HG03025 (cell line): Measurements from ENCODE around the gene TTC4.
"Not testable (repeated sequence)": the region's sequence is repeated elsewhere in the genome, so short reads cannot be mapped to it uniquely, and the experiment has no call there.

Experiments
- ATAC-seq: cut with Tn5 transposase; IDR thresholded peaks from one replicate; pipeline ENCODE4 v1.9.1; 2021; ENCODE audit warnings: mild to moderate bottlenecking, moderate library complexity; ENCODE audit not compliant: unreplicated experiment, low FRiP score

Gene TTC4

DNA sequence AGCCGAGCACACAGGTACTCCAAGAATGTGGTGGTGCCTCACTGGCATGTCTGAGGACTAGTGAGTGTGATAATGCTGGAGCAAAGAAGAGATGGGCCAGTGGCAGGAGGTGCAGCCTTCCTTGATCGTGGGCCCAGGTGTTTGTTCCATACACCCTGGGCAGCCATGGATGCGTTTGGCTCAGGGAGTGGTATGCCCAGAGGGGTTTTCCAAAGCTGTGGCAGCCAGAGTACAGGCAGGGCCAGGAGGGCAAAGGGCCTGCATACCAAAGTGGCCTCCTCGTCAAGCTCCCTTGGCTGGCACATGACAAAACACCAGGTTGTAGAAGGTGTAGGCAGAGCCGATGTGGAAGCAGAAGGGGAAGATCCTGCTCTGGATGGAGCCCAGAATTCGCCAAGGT, 29.6 kb downstream of the TTC4 start:
- ATAC-seq, result no peak

DNA sequence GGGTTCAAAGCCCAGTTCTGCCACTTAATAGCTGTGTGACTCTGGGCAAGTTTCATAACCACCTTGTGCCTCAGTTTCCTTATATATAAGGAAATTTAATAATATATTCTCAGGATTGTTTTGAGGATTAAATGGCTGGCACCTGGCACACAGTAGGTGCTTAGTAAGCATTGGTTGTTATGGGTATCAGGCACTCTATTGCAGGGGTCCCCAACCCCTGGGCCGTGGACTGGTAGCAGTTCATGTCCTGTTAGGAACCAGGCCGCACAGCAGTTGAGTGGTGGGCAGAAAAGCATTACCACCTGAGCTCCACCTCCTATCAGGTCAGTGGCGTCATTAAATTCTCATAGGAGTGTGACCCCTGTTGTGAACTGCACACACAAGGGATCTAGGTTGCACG, 30.2 kb downstream of the TTC4 start:
- no peak for ATAC-seq

DNA sequence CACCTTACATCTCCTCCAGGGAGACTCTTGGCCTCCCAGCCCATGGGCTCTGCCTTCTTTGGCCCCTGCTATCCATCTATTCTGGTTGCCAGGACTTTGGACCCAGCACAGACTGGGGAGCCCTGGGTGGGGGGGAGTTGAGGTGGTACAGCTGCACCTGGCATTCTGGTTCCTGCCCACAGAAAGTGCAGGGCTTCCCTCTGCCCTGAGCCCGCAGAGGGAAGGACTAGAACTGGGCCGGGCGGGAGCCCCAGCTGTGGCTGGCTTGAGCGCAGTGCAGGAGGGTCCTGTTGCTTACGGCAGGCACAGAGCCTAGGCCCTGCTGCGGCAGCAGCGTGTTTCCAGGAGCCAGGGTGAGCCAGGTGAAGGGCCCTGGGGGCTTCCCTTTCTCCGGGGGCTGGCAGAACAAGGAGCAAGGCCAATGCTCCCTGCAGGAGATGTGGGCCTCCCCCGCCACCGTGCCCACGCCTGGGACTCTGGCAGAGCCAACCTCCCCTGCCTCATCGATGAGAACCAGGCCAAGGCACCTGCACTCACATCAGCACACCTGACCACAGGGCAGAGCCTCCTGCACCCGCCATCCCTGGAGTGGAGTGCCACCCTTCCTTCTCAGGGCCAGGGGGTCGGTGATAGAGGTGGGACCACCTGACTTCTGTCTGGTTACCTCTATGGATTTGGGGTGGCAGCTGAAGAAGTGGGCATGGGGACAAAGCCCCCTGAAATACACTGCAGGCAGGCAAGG, 32.6 kb downstream of the TTC4 start:
- ATAC-seq, result no peak

DNA sequence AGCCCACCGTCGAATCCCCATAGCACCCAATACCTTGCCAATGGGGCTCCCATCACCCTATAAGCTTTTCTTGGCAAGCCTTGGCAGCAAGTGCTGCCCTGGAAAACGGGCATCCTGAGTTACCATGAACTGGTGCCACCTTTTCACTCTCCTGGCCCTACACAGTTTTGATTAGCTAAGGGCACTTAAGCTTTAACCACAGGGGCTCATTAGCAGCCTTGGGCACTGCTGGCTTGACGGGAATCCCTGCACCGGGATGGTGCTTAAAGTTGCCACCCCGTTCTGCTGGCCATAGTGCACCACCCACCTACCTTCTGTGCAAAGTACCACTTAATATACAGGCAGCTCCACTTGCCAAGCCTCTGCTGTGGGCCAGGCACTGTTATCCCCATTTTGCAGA, 34.9 kb downstream of the TTC4 start:
- no peak for ATAC-seq

DNA sequence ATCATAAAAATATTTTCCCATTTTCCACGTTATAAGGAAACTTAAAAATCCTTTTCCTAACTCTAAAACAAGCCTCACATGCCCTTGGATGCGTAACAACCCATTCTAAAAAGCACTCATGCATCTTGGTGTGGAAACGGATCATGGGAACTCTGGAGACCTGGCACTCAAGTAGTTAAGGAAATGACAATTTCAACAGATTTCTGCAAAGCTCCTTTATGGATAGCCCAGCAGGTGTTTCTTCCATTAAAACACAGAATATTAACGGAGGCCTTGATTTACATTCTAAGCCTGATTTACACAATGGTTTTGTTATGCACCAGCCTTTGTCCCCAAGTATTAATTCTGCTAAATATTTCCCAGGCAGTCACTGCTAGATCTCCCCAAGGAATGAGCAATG, 35.8 kb downstream of the TTC4 start:
- ATAC-seq, result no peak

DNA sequence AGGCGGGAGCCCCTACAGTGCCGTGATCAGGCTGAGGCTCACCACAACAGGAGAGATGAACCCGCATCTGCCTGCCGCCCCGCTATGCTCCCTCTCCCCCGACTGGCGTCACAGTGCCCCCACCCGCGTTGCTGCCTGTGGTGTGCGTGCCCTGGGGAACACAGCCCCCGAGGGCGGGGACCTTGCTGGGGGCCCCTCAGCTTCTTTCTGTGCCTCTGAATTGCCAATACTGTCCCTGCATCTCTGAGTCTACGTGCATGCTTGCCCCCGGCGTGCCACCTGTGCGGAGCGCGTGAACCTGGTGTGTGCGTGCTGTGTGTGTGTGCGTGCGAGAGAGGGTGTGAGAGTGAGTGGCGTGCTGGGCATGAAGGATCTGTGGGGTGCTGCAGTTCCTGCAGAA, 38.4 kb downstream of the TTC4 start:
- no peak for ATAC-seq

DNA sequence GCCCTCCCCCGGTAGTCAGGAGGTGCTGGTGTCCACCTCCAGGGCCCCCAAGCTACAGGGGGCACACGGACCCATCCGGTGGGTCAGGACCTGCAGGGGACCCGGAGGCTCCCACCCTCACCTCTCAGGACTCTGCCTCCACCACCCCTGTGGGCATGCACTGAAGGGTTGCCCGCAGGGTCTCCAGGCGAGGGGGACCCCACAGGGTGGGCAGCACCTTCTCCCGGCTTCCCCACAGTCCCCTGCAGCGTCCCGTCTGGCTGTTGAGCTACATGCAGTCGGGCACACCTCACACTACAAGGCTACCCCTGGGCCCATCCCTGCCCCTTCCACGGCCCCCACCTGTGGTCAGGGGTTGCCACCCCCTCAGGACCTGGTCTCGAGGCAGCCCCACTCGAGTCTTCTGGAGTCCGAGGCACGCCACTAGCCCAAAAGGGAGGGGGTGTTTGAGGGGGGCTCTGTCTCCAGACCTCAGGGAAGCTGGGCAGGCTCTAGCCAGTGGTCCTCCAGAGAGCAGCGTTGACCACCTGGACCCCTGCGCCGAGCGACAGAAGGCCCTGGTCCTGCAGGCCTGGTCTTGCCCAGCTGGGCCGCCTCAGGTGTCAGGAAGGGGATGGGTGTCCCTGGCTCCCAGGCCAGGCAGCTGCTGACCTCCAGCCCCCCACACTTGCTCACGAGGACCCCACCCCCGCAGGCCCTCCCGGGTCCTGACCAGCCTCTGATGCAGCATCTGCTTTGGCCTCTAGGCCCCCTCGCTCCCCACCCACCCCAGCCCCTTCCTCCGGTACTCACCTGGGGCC, 39.0 kb downstream of the TTC4 start:
- ATAC-seq, result no peak

DNA sequence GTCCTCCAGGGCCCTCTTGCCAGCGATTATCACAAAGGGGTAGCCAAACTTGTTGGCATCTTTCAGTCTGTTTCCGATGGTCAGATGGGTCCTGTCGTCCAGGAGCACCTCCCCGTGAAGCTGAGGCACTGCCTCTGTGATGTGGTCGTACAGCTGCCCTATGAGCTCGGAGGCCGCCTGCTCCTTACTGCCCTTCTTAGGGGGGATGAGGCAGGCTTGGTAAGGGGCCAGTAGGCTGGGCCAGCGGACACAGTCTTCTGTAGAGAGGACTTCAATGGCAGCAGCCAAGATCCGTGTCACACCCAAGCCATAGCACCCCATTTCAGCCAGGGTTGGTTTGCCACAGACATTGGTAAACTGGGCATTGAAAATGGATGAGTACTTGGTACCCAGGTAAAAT, 42.2 kb downstream of the TTC4 start:
- no peak for ATAC-seq

DNA sequence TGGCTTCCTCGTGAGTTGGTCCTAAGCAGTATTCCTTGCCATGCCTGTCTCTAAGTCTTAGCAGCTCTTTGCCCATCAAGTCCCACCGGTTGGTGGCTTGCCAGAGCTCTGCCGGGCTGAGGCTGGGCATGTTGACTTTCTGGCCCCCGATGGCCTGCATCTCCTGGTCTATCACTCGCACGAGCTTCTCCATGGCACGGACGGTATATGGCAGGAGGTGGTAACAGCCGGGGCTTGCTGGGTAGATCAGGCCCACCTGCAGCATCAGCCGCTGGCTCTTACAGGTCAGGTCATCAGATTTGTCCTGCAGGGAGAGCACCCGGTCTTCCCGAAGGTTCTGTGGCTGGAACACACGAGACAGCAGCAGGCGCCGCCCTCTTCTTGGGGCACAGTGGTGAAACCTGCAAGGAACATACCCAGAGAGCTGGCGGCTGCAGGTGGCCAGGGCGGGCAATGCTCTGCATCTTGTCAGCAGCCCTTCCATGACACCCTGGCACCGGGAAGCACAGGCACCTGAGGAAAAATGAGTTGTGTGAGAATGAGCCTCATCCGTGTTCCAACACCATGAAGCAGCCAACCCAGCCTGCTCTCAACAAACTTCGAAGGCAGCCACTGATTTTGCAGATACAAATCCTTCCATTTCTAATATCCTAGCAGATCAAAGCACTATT, 43.2 kb downstream of the TTC4 start:
- ATAC-seq, result no peak

DNA sequence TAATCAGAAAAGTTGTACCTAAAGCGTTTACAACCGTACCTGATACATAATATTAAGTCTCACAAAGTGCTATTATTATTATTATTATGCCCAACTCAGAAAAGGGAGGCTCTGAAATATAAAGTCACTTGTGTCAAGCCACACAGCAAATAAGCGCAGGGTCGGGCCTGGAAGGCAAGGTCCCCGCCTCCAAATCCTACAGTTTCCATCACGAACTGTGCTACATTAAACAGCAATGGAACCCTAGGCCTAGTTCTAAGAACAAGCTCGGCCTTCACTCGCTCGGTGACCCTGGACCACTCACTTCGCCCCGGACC, 48.1 kb downstream of the TTC4 start:
- ATAC-seq, result no peak

DNA sequence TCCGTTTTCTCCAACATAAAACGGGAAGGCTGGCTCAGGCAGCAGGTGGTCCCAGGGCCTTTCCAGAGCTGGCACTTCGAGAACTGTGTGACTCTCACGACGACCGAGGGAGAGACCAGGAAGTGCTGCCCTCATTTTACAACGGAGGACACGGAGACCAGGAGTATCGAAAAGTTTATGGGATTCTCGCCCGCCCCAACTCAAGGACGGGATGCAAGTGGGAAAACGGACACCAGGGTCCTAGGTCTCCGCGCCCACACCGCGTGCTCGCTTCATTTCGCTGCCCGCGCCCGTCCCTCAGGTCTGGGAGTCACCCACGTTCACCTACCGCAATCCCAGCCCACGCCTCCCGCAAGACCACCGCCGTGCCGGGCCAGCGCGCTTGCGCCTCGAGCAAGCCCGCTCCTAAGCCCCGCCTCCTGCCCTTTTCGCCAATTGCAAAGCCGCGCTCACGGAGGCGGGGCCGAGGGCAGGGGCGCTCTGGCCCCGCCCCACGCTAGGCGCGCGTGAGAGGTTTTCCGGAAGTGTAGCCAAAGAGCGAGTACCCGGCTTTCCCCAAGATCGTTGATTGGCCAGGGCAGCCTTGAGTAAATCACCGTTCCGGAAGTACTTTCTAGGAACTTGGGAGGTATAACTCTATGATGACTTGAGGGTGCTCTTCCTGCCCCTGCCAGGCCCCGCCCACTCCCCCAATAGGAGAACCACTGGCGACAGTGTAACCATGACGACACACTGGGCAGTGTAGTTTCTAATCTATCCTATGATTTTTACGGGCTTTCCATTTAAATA, 48.7 kb downstream of the TTC4 start, which contains the start of gene PARS2:
TSS of gene PARS2 (minus strand) at position 391 of the 789 bp plus-strand sequence. CDS start 5,362 bp downstream, outside the sequence.
- ATAC-seq, result peak; percentile 93

DNA sequence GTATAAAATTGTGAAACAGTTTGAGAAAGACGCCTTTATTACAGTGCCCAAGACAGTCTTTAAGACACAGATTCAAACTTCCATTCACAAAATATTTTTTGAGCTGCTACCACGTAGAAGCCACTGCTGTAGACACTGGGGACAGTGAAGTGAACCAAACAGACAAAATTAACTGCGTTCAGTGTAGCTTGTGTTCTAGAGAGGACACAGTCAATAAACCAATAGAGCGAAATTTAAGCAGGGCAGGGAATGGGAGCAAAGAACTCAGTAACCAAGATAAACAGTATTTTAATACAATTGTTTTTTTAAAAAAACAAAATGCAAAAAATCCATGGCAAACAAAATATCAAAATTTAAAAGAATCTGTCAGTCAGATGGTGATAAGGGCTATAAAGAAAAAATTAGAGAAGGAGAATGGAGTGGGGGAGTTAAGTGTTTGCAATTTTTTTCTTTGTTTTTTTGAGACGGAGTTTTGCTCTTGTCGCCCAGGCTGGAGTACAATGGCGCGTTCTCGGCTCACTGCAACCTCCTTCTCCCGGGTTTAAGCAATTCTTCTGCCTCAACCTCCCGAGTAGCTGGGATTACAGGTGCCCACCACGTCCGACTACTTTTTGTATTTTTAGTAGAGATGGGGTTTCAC, 49.4 kb downstream of the TTC4 start:
- ATAC-seq, result peak; percentile 8

DNA sequence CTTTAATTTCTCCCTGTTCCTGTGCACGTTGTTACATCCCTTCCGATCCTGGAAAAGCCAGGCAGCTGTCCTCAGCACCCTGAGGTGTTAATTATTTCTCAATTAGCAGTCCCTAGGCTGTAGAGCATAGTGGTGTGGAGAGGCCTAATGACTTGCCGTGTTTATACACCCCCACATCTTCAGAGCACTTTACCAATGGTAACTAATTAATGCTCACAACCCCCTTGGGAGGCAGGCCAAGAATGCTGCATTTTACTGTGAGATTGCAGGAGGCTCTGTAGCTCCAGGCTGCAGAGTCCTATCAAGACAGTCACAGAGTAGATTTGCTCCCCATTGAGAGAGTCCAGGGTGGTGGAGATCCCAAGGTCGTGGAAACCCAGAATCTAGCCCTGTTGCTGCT, 51.1 kb downstream of the TTC4 start:
- no peak for ATAC-seq

DNA sequence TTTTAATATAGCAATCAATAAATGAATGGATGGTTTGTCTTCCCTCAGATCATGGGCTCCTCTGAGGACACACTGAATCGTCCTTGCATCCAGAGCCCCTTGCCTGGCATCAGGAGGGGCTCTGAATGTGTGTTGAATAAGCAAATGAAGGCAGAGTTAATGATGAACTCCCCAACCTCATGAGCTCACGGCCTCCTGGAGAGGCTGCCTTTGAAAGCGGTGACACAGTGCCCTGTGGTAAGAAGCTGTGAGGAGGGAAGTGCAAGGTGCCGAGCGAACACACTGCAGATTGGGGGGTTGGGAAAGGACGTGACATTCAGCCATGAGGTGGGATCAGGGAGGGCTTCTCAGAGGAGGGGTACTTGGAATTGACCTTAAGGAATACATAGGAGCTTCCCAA, 51.9 kb downstream of the TTC4 start:
- ATAC-seq, result no peak

DNA sequence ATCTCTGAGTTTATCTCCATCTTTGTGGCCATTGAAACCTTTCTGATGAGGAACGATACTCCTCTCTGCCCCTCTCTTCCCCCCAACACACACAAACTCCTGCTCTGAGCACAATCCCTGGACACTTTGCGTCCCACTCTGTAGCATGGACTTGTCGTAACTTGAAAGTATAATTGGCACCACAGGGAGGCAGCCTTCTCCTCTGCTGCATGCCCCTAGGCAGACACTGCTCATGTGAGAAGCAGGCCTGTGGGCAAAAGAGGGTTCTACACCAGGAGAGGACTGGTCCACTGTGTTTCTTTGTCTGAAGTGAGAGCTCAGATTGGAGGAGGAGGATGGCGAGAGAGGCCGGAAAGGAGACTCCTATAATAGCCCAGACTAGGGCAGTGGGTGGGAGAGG, 52.4 kb downstream of the TTC4 start:
- ATAC-seq, result no peak

DNA sequence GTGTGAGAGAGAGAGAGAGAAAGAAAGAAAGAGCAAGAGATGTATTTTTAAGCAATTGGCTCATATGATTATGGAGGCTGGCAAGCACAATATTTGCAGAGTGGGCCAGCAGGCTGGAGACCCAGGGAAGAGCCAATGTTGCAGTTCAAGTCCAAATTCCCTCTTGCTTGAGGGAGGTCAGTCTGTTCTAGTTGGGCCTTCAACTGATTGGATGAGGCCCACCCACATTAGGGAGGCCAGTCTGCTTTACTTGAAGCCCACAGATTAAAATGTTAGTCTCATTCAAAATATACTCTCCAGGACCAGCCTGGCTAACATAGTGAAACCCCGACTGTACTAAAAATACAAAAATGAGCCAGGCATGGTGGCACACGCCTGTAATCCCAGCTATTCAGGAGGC, 57.3 kb downstream of the TTC4 start:
- no peak for ATAC-seq

DNA sequence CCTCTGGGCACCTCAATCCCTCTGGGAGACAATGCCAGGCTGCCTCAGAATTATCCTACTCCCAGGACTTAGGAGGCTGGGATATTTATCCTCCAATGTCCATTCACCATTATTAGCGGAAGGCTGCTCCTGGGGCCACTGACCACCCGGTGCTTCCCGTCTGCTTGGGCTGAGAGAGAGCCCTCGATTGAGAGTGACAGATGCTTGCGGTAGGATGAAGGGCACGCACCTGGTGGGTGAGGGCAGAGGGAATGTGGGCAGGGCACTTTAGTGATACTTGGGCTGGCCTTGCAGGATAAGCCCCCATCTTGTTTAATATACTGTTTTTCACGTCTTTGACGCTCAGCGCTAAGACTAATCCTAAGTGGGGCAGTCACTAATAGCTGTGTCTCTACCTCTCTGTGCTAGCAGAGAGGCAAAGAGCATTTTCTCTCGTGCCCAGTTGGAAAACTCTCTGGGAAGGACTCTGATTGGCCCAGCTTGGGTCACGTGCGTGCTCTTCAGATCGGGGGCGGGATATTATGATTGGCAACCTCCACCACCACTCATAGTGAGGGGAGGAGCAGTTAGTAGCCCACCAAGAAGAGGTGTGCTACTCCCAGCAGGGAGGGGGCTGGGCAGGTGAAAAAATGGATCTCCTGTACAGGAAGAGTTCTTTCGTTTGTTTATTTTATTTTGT, 59.3 kb downstream of the TTC4 start:
- no peak for ATAC-seq

DNA sequence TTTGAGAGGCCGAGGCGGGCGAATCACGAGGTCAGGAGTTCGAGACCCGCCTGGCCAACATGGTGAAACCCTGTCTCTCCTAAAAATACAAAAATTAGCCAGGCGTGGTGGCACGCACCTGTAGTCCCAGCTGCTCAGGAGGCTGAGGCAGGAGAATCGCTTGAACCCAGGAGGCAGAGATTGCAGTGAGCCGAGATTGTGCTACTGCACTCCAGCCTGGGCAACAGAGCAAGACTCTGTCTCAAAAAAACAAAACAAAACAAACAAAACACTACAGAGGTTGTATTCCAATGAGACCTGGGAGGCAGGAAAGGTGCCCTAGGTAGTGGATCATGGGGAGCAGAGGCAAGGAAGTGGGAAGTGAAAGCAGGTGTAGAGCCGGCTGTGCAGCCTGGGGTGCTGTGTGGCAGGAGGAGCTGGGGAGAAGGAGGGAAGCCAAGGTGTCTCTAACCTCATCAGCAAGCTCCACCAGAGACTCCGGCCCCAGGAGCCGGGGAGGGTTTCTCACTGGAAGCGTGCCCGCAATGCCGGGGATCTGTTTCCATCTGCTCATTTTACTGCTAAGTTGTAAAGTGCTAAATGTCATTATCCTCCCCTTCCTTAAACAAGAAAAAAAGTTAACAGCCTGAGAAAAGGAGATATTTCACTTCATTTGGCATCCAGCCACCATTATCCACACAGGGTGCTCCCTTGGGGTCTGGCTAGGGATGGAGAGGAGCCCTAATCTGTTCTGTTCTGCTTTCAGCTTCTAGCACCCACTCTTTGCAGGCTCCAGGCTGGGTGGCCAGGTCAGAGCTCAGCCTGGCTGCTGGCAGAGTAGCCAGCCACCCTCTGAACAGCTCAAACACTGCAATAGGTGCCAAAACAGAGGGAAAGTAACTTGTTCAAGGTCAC, 60.4 kb downstream of the TTC4 start:
- not testable (repeated sequence) for ATAC-seq

DNA sequence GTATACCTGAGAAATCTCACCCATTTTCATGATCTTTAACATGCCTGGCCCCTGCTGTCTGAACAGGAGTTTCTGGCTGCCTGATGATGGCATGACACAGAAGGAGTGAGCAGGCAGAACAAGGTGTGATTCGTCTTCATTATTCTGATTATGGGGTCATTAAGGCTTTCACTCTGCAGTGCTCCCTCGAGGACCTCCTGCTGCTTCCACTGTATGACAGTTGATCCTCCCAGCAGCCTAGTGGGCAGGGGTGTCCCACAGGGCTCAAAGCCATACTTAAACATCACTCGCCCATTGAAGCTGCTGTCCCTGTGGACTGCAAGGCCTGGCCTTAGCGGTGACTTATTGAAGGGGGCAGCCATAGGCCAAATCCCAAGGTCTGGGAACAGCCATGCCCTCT, 61.4 kb downstream of the TTC4 start:
- ATAC-seq, result no peak
